GM23248 (cell line): ENCODE measurements around the gene PPIA.

Experiments
- EZH2 ChIP-seq: fragments of 200-600 bp; sonication (generic); IDR thresholded peaks from 2 replicates; pipeline ENCODE4 v1.6.1; 2018; ENCODE audit warnings: antibody characterized with exemption, mild to moderate bottlenecking; ENCODE audit not compliant: insufficient read depth, poor library complexity, severe bottlenecking
- EZH2phosphoT487 ChIP-seq: fragments of 200-600 bp; sonication (generic); IDR thresholded peaks from 2 replicates; pipeline ENCODE4 v1.6.1; 2018; ENCODE audit warnings: antibody characterized with exemption, moderate library complexity, mild to moderate bottlenecking, low read depth; ENCODE audit not compliant: insufficient read depth

- TF ChIP-seq EZH2 (no peak), EZH2phosphoT487 (no peak)
Observed at GRCh38 chr7:44772440-44772839, 24.0 kb upstream of the PPIA start.
